NT2/D1 (cell line): ENCODE measurements around the gene PCGF5.

Source experiments
- SUZ12 ChIP-seq: IDR thresholded peaks from 2 replicates; pipeline ENCODE4 v1.6.1; 2011; ENCODE audit not compliant: insufficient read length, insufficient read depth; ENCODE audit errors: extremely low read depth
- YY1 ChIP-seq: IDR thresholded peaks from 2 replicates; pipeline ENCODE4 v1.6.1; 2011; ENCODE audit not compliant: insufficient read length, insufficient read depth
- ZNF274 ChIP-seq: IDR thresholded peaks from 2 replicates; pipeline ENCODE4 v1.6.1; 2011; ENCODE audit warnings: mild to moderate bottlenecking, low read depth, low read length

GRCh38 chr10:91328320-91328984 lies 108.0 kb downstream of the PCGF5 start:
- TF ChIP-seq SUZ12 (no peak), YY1 (no peak), ZNF274 (no peak)
